Left forelimb (tissue), 1 donor: Measurements from ENCODE around the gene ADORA2A.

ENCODE experiments used
- DNase-seq: peaks from one replicate; pipeline ENCODE4 v3.0.0-alpha.2; 2018; ENCODE audit warnings: low spot score

ADORA2A gene

GRCh38 chr22:24427500-24428164, at the start of gene ADORA2A:
Gene ADORA2A (plus strand): TSS chr22:24427599. CDS start chr22:24433405, 5,806 bp downstream.
- no peak for DNase-seq

GRCh38 chr22:24379536-24379935, 47.9 kb upstream of the ADORA2A start:
- no peak for DNase-seq

GRCh38 chr22:24380220-24380904, 47.0 kb upstream of the ADORA2A start:
- no peak for DNase-seq

GRCh38 chr22:24380905-24381230, 46.5 kb upstream of the ADORA2A start:
- no peak for DNase-seq

DNA sequence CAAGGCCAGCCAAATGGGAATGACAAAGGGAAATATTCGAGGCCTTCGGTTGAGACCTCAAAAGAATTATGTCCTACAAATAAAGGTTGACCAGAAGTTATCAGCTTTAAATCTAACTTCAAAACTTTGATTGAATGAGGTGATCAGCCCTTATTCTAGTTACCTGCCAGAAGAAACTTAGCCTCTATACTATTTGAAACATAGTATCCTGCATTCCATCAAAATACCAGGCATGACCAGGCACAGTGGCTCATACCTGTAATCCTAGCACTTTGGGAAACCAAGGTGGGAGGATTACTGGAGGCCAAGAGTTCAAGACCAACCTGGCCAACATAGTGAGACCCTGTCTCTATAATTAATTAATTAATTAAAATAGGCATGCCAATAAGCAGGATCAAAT, 44.3 kb upstream of the ADORA2A start:
- DNase-seq = no peak

- DNase-seq = no peak
These were observed 43.3 kb upstream of the ADORA2A start for GRCh38 chr22:24384131-24384530.

- no peak for DNase-seq
These were observed 40.4 kb upstream of the ADORA2A start for GRCh38 chr22:24386937-24387471.

DNA sequence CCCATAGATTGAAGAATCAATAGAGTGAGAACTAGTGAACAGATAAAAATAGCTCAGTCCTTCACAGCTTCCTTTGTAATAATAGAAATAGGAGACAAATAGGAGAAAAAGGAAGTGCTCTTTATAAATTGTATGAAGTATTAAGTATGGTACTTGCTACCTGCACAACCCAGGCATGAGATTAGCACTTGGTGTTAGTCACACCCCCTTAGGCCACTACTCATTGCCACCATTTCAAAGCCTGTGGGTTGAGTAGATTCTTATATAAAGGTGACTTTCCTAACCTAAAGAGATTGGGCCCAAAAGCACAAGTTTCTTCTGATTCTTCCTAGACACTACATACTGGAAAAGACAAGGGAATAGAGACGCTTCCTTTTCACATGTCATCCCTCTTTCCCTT, 37.7 kb upstream of the ADORA2A start:
- DNase-seq = no peak

DNA sequence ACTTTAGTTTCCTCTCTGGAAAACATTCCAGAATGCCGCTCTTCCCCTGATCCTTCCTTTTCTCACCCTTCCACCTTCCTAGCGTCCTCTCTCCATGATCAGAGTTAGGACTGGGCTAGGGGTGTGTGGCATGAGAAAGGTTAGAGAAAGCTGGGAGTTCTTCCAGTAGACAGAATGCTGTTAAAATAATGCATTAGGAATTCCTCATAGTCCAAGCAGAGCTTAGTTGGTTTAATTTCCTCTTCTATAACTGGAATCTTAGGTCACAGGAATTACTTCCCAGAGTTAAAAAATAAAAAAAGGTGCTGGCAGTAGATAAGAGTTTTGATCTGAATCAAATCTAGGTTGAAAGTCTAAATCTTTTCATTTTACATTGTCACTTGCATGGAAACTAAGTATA, 37.2 kb upstream of the ADORA2A start:
- DNase-seq = no peak

- no peak for DNase-seq
These were observed 36.8 kb upstream of the ADORA2A start for GRCh38 chr22:24390576-24390975.

GRCh38 chr22:24391836-24392217, 35.6 kb upstream of the ADORA2A start:
- DNase-seq = no peak

GRCh38 chr22:24392218-24392931, 35.0 kb upstream of the ADORA2A start:
- no peak for DNase-seq

GRCh38 chr22:24393012-24393559, 34.3 kb upstream of the ADORA2A start:
- DNase-seq = no peak

DNA sequence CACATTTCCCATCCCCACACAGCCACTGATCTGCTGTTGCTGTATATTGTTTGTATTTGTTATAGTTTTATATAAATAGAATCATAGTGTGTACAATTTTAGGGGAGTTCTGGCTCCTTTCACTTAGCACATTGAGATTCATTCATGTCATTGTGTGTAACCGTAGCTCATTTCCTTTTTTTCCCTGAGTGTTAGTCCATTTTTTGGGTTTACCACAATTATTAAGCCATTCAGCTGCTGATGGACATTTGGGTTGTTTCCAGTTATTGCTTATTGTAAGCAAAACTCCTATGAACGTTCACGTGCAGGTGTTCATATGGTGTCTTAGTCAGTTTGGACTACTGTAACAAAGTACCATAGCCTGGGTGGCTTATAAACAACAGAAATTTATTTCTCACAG, 33.6 kb upstream of the ADORA2A start:
- DNase-seq = no peak

GRCh38 chr22:24394254-24394653, 33.1 kb upstream of the ADORA2A start:
- no peak for DNase-seq

- no peak for DNase-seq
These were observed 29.0 kb upstream of the ADORA2A start for GRCh38 chr22:24398409-24398808.

- DNase-seq = no peak
These were observed 27.2 kb upstream of the ADORA2A start for GRCh38 chr22:24400034-24400725.

DNA sequence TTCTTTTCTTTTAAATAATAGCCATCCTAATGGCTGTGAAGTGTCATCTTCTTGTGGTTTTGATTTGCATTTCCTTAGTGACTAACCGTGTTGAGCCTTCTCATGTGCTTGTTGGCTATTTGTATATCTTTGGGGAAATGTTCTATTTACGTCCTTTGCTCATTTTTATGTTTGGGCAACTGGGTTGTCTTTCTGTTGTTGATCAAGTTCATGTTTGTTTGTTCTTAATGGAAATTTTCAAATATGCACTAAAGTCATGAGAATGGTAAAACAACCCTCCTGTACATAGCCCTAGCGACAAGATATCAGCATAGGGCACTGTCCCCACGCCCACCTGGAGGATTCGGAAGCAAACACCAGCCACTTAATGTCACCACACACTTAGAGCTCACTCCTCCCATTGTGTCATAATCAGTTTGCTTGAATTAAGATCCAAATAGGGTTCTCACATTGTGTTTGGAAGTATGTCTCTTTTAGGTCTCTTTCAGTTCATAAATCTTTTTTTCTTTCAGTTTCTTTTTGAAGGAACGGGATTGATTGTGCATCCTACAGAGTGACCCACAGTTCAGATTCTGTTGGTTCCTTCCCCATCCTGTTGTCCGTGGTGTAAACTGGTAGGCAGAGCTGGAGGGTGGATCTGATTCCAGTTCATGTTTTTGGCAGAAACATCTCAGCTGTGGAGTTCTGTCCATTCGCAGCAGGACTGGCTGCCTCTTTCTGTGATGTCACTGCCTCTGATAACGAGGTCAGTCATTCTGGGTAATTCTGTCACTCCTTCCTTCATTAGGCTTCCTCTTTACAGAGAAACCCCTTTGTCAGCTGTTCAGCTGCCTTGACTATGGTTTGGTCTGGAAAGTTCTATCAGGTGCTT, 26.4 kb upstream of the ADORA2A start:
- DNase-seq = no peak

GRCh38 chr22:24401931-24402367, 25.4 kb upstream of the ADORA2A start:
- no peak for DNase-seq

DNA sequence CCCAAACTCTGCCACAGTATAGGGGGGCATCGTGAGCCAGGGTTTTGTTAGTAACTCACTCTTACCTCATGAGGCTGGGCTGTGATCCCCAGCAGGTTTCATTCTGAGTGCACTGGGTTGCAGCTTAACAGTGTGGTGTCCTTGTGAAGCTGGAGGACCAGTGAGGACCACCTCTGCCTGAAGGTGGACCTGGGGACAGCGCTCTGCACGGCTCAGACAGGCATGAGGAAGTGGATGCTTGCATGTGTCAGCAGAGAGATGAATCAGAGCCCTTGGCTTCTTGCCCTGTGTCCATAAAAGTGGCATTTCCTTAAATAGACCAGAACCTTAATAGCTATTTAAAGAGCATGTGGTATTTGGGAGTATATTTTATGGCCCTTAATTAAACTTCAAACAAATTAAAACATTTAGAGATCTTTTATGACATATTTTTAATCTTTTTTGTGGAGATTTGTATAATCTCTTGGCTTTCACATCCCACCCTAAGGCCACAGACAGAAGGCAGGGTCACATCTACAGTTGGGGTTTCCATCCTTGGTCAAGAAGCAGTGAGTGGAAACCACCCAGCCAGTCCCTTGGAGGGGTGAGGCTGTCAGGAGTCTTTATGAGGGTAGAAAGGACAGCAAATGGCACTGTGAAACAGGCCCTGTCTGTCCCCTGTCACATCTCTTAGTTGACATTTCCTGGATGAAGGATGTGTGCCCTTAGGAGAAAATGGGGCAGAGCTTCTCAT, 24.8 kb upstream of the ADORA2A start:
- DNase-seq = no peak
